Urothelium cell line (cell line): ENCODE data around the gene TRPV2.

Experiments
- DNase-seq: peaks from one replicate; pipeline ENCODE4 v3.0.0; 2011; ENCODE audit warnings: low spot score, mixed read lengths
- FAIRE-seq: peaks from 2 replicates; lab custom pipeline; 2011; peaks lifted over from hg19 to GRCh38; lab: Jason Lieb, UNC

TRPV2 gene

DNA sequence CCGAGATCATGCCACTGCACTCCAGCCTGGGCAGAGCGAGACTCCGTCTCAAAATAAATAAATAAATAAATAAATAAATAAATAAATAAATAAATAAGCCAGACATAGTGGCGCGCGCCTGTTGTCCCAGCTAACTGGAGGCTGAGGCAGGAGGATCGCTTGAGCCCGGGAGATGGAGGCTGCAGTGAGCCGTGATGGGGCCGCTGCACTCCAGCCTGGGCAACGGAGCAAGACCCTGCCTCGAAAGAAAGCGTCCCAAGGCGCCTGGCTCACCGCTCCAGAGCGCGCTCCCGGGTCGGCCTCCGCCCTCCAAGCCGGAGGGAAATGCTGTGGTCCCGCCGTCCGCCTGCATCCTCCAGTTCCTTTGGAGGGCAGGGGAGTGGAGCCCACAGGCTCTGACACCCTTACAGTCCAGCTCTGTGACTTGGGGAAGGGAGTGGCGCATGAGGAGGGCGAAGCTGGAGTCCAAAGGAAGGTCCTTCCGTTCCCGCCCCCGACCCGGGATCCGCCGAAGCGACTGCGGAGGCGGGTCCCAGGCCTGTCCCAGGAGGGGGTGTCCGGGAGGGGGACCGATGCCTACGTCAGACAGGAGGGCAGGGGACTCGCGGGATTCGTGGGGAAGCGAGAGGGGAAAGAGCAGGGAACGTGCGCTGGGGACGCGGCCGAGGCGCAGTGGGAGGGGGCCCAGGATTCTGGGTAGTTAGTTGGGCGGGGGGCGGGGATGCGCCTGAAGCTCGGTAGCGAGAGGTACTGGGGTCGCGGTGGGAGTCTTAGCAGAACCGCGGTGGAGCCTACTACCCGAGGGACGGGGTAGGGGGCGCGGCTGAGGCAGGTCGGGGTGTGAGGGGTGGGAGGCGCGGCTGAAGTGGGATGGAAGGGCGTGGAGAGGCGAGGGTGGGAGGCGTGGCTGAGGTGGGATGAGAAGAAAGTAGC, 8.4 kb upstream of the TRPV2 start:
- DNase-seq, result no peak
- no peak for FAIRE-seq

DNA sequence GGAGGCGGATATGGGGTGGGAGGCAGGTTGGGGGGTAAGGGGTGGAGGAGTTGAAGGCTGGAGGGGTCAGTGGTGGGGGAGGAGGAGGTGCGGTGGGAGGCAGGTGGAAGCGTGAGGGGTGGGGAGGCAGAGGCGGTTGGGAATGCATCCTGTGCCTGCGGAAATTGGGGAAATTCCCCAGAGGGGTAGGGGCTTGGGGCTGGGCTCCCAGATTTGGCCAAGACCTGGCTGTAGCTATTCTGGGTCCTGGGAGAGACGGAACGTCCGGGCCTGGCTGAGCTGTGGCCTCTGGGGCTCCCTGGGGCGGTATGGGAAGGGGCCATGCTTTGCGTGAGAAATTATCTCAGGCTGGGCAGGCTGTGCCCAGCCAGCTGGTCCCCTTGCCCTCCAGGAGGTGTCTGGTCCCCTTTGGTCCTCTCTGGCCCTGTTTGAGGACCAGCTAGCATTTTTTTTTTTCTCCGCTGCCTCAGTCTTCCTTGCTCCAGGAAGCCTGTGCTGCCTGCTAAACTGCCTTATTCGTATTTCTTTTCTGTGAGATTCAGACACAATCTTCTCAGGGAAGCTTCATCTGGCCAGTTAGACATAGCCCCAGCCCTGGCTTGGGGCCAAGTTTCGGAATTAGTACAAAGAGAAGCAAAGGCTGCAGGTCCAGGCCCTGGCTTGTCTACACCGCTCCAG, 7.3 kb upstream of the TRPV2 start:
- no peak for FAIRE-seq
- peak; percentile 30 for DNase-seq

DNA sequence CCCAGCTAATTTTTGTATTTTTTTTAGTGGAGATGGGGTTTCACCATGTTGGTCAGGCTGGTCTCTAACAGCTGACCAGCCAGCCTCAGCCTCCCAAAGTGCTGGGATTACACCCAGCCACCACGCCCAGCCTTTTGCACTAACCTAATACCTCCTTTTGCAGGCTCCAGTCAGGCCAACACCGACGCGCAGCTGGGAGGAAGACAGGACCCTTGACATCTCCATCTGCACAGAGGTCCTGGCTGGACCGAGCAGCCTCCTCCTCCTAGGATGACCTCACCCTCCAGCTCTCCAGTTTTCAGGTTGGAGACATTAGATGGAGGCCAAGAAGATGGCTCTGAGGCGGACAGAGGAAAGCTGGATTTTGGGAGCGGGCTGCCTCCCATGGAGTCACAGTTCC, 2.0 kb downstream of the TRPV2 start:
- FAIRE-seq, result no peak

DNA sequence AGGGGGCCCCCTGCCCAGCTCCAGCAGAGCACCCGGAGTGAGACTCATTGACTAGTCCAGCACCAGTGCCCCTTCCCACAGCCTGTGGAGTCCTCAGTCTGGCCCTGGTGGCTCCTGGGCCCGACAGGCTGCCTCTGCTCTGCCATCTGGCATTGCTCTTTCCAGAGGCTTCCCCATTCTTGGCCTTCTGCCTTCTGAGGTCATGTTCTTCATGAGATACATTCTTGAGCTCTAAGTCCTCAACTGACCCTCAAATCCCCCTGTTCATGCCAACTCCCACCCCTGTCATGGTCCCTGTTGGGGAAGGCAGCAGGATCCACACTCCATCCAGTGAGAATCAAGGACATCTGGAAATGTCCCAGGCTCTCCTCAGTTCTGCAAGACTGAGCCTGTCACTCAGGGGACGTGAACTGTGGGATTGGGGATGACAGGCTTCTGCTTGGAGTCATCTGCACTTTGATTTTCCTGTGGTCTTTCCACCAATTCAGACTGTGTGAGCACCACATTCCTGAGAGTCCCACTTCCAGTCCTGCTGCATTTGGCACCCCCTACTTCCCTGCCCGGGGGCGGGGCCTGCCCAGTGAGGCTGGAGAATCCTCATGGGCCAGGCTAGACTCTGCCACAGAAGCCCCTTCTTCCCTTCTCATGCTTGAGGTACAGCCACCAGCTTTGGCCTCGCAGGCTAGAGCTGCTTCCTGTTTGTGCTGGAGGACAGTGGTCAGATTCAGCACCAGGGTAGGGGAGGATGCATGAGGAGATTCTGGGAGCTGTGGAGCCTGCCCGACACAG, 2.7 kb downstream of the TRPV2 start:
- DNase-seq (no peak), FAIRE-seq (no peak)

More for the DNA sequence above, 2.0 kb downstream of the TRPV2 start:
- no peak for DNase-seq

DNA sequence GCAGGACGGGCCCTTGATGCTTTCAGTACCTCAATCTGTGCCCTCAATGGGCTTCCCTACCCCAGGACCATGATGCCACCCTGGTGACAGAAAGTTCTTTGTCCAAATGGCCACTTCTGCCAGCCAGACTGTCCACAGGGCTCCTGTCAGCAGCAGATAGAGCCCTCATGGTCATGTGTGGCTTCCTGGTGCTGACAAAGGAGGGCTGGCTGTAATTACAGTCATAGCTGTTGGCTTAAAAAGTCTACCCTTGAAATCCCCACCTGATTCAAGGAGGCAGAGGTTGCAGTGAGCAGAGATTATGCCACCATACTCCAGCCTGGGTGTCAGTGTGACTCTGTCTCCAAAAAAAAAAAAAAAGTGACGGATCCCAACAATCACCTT, 3.3 kb downstream of the TRPV2 start:
- no peak for FAIRE-seq
- no peak for DNase-seq

DNA sequence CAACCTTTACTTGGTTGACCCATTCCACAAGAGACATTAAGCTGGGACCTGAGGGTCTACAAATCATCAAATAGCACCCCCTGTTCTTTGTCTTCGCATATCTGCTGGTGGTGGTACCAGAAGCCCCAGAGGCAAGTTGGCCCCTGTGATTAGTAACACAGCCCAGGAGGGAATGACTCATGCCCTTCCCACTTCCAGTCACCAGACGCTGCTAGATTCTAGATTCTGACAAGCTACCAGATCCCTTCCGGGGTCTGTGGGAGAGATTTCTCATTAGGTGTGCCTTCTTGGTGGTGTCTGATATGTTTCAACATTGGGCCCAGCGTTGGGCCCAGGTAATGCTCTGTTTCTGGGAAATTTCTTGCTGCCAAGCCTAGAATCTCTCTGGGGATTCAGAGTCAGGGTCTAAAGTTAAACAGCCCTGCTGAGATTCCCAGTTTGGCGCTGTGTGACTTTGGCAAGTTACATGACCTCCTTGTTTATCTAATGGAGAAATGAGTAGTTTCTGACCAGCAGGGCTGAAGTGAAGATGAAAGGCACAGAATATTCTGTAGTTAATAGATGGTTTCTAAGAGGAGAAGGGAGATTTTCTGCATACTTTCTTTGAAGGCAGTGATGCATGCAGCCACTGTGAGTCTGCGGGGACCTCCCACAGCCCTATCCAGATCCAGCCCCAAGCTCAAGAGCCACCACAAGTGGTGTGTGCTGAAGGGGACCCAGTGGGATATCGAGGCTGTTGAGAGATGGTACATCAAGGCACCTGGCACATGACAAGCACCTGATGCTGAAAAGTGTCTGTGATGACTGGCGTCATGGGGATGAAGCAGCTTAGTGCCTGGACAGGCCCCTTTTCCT, 3.9 kb downstream of the TRPV2 start:
- FAIRE-seq, result no peak
- peak; percentile 79 for DNase-seq

DNA sequence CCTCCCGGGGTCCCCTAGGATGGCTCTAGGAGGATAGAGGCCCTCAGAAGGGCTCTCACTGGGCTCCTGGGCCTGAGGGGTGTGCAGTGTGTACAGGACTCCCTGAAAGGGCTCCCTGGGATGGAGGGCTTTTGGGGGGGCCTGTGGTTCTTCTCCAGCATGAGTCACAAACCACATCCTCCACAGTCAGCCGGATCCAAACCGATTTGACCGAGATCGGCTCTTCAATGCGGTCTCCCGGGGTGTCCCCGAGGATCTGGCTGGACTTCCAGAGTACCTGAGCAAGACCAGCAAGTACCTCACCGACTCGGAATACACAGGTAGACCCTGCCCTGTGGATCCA, 4.5 kb downstream of the TRPV2 start:
- DNase-seq (peak; percentile 56), FAIRE-seq (no peak)

DNA sequence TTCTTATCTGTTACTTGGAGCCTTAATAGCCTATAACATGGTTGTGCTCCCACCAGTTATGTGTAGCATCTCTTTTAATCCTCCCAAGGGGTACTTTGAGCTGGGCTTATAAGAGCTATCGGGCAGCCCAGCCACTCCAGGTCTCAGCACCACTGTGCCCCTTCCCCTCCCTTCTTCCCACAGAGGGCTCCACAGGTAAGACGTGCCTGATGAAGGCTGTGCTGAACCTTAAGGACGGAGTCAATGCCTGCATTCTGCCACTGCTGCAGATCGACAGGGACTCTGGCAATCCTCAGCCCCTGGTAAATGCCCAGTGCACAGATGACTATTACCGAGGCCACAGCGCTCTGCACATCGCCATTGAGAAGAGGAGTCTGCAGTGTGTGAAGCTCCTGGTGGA, 7.0 kb downstream of the TRPV2 start:
- no peak for FAIRE-seq
- no peak for DNase-seq

DNA sequence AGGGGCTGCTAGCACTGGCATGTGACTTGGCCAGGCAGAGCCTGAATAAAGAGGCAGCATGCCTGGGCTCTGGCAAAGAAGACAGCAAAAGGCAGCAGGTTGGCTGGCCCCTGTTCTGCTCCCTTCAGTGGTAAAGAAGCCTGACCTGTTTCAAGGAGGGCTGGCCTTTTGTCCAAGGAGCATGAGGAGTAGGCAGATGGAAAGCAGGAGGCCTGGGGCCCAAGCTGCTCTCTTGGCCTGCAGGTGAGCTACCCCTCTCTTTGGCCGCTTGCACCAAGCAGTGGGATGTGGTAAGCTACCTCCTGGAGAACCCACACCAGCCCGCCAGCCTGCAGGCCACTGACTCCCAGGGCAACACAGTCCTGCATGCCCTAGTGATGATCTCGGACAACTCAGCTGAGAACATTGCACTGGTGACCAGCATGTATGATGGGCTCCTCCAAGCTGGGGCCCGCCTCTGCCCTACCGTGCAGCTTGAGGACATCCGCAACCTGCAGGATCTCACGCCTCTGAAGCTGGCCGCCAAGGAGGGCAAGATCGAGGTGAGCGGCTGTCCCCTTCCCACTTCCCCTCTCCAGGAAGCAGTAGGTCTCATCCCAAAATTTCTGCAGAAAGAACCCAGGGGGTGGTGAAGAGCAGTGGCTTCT, 8.0 kb downstream of the TRPV2 start:
- DNase-seq (no peak), FAIRE-seq (no peak)

DNA sequence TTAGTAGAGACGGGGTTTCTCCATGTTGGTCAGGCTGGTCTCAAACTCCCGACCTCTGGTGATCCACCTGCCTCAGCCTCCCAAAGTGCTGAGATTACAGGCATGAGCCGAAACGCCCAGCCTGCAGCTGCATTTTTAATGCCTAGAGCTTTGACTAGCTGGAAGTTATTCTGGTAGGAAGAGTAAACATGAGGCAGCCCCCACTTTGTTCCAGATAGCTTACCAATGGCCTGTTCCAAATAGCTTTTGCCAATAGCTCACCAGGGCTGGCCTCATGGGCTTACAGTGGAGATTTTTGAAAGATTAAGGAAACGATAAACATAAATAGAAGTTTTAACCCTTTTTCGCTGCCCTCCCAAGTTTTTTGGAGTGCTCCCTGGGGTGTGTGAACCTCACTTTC, 9.8 kb downstream of the TRPV2 start:
- DNase-seq (no peak), FAIRE-seq (no peak)

DNA sequence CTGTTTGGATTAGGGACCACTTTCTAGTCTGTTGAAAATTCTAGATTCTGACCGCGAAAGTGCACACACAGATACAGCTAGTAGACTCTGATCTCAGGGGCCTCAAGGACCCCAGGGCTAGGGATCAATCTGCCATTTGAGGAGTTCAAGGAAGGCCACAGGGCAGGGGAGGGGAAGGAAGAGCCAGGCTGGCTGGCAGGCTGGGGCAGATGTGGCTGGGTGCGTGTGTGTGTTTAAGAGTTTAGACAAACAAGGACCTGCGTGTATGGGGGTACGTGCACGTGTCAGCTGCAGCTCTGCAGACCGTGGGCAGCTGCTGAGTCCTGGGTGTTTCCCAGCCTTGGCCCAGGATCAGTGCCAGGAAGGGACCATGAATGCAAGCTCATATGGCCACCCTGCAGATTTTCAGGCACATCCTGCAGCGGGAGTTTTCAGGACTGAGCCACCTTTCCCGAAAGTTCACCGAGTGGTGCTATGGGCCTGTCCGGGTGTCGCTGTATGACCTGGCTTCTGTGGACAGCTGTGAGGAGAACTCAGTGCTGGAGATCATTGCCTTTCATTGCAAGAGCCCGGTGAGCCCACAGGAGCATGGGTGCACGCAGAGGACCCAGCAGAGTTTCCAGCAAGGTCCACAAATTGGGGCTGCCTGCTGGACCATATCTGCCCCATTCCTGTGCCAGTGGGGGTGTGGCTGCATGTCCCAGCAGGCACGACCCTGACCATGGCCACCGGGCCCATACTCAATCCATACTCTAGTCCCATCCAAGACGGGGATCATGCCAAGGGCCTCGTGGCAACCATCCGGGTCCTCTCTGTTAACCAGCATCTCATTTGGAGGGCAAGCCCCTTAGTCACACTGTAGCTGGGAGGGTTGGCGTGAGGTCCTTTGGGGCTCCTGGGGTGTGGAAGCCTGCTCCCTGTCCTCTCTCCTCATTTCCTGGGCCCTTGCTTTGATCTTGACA, 10.6 kb downstream of the TRPV2 start:
- FAIRE-seq, result no peak

DNA sequence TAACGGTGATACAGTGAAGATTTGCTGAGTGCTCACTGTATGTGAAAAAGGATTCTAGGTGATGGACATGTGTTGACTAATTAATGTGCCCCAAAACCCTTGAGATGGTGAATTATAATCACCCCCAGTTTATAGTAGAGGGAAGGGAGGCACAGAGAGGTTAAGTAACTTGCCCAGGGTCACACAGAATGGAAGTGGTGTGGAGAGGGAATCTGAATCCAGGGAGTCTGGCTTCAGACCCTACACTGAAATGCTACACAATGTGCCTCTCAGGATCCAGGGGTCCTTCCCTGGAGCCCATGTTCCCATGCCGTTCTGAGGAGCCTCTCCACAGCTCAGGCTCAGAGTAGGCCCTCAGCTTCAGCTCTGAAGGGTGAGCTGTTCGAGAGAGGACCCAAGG, 11.6 kb downstream of the TRPV2 start:
- FAIRE-seq, result no peak

More for the DNA sequence above, 10.6 kb downstream of the TRPV2 start:
- no peak for DNase-seq

DNA sequence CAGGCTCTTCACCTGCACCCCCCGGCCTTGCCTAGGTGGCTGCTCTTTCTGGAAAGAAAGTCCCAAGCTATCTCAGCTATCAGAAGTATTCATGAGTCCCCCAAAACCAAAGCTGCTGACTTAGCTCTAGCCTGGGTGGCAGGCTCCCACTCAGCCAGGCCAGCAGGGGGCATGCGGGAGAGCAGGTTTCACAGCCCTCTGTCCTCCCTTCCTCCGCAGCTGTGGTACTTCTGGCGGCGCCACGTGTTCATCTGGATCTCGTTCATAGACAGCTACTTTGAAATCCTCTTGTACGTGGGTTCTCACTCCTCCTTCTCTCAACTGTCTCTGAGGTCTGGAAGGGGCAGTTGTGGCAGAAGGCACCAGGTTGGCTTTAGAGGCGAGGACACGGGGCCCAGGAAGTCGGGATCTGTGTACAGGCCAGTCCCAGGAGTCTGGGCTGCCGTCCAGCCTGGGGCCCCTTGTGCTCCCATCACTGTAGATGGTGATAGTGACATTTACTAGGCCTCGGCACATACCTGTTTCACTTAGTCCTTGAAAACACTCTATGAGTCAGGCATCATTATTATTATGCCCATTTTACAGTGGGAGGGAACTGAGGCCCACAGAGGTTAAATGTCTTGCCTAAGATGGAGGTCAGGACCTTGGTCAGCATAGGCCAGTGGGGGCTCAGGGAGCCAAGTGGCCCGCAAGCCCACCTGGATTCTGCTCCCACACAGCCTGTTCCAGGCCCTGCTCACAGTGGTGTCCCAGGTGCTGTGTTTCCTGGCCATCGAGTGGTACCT, 12.9 kb downstream of the TRPV2 start:
- no peak for FAIRE-seq
- DNase-seq, result peak; percentile 60

More for the DNA sequence above, 11.6 kb downstream of the TRPV2 start:
- DNase-seq, result no peak

DNA sequence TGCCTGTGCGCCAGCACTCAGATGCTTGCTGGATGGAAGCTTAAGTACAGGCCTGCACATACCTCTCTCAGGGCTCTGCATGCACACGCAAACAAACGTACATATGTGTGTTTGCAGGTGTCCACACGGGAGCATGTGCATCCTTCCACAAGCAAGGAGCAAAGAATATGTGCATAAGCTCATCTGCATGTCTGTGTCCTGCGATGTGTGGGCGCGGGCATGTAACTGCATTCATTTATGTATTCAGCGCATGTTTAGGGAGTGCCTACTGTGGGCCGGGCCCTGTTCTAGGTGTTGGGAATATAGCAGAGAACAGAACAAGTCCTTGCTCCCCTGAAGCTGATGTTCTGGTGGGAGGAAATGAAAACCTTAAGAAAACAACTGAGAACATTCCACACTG, 13.7 kb downstream of the TRPV2 start:
- FAIRE-seq (no peak), DNase-seq (no peak)

DNA sequence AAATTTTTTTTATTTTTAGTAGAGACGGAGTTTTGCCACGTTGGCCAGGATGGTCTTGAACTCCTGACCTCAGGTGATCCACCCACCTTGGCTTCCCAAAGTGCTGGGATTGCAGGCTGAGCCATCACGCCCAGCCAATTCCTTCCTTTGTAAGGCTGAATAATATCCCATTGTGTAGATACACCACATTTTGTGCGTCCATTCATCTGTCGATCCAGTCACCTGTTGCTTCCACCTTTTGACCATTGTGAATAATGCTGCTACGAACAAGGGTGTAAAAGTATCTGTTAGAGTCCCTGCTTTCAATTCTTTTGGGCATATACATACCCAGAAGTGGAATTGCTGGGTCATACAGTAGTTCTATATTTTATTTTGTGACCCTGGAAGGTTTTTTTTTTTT, 15.3 kb downstream of the TRPV2 start:
- FAIRE-seq, result no peak
- DNase-seq, result no peak

DNA sequence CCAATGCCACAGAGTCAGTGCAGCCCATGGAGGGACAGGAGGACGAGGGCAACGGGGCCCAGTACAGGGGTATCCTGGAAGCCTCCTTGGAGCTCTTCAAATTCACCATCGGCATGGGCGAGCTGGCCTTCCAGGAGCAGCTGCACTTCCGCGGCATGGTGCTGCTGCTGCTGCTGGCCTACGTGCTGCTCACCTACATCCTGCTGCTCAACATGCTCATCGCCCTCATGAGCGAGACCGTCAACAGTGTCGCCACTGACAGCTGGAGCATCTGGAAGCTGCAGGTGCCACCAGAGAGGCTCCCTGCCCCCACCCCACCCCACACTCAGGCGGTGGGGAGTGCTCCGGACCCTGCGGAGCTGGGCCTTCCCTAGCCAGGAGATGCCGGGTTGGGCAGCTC, 16.6 kb downstream of the TRPV2 start:
- FAIRE-seq (no peak), DNase-seq (no peak)

DNA sequence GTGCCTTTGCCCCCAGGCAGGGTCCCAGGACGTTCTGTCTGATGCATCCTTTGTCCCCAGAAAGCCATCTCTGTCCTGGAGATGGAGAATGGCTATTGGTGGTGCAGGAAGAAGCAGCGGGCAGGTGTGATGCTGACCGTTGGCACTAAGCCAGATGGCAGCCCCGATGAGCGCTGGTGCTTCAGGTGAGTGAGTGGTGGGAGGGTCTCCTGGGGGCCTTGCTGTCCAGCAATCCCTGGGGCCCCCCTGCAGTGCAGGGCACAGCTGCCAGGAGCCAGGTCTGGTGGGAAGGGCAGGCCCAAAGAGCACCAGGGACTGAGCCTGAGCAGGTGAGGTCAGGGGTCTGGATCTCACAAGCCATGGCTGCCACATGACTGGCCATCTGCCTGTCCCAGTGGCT, 18.1 kb downstream of the TRPV2 start:
- DNase-seq (no peak), FAIRE-seq (no peak)

DNA sequence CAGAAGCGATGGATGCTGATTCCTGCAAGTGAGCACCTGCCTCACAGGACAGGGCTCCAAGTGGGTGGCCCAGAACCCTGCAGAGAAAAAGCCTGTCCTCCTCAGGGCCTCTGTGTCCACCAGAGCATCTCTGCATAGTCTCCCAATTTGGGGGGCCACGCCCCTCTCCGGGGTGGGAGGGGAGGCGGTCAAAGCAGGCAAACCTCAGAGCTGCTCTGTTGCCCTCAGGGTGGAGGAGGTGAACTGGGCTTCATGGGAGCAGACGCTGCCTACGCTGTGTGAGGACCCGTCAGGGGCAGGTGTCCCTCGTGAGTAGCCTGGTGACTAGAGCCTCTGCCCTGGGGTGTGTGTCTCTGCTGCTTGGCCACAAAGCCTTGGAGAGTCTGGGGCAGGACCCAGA, 19.3 kb downstream of the TRPV2 start:
- DNase-seq (no peak), FAIRE-seq (no peak)
